ENCODE data around the gene PRSS33.

The PRSS33 gene

DNA sequence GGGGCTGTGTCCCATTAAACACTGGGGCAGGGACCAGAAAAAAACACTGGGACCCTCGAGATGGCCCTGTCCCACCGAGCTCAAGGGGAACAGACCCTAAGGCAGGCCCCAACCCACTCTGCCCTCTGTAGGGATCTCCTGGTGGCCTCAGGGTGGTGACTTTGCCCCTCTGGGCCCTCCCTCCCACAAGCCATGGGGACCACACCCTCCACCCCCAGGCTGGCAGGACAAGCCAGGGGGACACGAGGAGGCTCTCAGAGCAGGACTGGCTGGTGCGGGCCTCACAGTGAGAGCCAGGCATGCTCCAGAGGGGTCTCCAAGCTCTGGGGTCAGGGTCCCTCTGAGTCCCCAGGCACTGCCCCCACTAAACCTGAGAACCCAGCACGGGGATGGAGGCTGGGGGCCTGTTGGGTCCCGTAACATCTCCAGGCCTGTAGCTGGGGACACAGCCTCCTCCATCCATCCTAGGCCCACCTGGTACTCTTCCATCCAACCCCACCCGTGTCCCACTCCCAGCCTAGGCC lies 49.4 kb downstream of the PRSS33 start:
- no peak overlapping the region for H3K4me3 ChIP-seq (ENCODE audit: control insufficient read depth, low read depth, low read length)
- TF ChIP-seq, protein P1, sequence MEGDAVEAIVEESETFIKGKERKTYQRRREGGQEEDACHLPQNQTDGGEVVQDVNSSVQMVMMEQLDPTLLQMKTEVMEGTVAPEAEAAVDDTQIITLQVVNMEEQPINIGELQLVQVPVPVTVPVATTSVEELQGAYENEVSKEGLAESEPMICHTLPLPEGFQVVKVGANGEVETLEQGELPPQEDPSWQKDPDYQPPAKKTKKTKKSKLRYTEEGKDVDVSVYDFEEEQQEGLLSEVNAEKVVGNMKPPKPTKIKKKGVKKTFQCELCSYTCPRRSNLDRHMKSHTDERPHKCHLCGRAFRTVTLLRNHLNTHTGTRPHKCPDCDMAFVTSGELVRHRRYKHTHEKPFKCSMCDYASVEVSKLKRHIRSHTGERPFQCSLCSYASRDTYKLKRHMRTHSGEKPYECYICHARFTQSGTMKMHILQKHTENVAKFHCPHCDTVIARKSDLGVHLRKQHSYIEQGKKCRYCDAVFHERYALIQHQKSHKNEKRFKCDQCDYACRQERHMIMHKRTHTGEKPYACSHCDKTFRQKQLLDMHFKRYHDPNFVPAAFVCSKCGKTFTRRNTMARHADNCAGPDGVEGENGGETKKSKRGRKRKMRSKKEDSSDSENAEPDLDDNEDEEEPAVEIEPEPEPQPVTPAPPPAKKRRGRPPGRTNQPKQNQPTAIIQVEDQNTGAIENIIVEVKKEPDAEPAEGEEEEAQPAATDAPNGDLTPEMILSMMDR (IDR thresholded peaks at IDR 0.05; ENCODE audit: control insufficient read depth, insufficient read depth, low read depth, low read length, missing control alignments) = no peak
- DNase-seq (ENCODE audit: low read depth) = no peak

DNA sequence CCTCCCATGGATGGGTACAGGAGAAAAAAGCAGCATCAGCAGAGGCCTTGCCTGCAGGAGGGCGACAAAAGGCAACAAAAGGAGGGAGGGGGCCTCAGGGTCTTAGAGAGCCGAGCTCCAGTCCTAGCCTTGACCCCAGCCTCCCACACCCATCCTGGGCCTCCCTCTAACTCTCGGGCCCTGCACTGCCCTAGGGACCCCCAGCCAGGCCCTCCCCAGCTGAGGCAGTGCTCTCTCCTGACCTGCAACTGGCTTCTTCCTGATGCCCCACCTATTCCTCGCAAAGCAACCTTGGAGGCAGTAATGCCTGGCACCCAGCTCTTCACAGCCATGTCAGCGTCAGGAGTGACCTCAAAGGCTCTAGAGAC lies 50.1 kb downstream of the PRSS33 start:
- no peak for DNase-seq (ENCODE audit: low read depth)
- TF ChIP-seq, protein P1 (IDR thresholded peaks at IDR 0.05; ENCODE audit: control insufficient read depth, insufficient read depth, low read depth, low read length, missing control alignments) = no peak

DNA sequence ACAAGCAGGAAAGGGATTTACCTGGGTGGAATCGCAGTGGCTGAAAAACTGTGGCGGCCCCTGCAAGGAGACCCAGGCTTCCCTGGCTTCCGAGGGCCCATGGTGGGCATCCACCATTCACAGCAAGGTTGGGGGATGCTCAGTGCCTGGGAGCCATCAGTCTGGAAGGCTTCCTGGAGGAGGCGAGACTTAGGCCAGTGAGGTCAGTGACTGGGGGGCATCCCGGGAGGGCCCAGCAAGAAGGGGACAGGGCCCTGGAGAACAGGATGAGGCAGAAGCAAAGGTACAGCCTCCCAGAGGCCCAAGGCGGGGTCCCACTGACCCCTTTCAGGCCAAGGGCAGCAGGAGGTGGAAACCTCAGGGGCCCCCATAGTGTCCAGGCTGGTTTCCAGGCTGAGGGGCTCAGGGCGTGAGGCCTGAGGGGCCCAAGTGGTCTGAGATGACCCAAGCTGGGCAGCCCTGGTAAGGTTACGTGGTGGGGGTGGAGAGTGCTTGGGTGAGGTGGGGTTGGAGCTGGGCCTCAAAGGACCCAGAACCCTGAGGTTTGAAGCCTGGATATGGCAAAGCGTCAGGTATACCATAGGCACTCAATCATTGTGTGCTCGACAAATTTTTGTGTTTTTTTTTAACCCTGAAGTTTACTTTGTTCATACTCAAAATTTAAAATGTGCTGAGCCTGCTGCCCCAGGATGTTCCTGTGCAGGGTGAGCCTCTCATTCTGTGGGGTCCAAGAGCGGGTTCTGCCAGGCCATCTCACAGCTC lies 50.7 kb downstream of the PRSS33 start:
- TF ChIP-seq, protein P1 (IDR thresholded peaks at IDR 0.05; ENCODE audit: control insufficient read depth, insufficient read depth, low read depth, low read length, missing control alignments) = no peak
- DNase-seq (ENCODE audit: low read depth) = no peak
- H3K4me3 ChIP-seq (ENCODE audit: control insufficient read depth, low read depth, low read length) = no peak overlapping the region

More for the DNA sequence above, 50.1 kb downstream of the PRSS33 start:
- no peak overlapping the region for H3K4me3 ChIP-seq (ENCODE audit: control insufficient read depth, low read depth, low read length)

DNA sequence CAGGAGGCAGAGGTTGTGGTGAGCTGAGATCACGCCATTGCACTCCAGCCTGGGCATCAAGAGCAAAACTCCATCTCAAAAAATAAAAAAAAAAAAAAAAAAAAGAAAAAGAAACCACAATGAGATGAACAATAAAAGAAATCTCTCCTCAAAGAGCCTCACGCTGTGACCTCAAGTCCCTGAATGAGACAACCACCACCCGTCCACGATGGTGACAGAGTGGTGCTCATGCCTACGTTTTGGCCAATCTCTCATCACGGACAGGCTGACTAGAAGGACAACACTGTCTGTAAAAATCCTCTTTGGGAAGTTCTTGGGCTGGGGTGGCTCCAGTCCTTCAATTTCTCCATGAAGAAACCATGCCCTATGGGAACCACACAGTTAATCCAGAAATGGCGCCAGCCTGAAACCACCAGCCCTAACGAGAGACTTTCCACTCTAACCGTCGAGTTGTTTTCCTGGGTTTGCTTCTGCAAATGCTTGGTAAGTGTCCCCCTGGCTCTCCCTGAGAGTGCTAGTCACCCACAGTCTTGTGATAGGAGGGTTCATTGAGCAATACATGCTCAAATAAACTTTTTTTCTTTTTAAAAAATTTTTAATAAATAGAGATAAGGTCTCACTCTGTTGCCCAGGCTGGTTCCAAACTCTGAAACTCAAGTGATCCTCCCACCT lies 52.4 kb downstream of the PRSS33 start:
- no peak overlapping the region for H3K4me3 ChIP-seq (ENCODE audit: control insufficient read depth, low read depth, low read length)
- no peak for DNase-seq (ENCODE audit: low read depth)
- TF ChIP-seq, protein P1 (IDR thresholded peaks at IDR 0.05; ENCODE audit: control insufficient read depth, insufficient read depth, low read depth, low read length, missing control alignments) = no peak

Data from AG09309 (cell line).